T-helper 1 cell treated with Interleukin-12 subunit alpha and Interleukin-12 subunit beta and Interleukin-4 antibody, amounts not matched to agents 30 μg/mL and 1 μg/mL, for 36 hours (primary cell): ENCODE results near the gene CDC6.

Source experiments
- H3K27ac Mint-ChIP-seq: one replicate; pipeline ENCODE4 v1.8.0; 2021; ENCODE audit warnings: mild to moderate bottlenecking, mixed read lengths
- H3K27me3 Mint-ChIP-seq: one replicate; pipeline ENCODE4 v1.8.0; 2021; ENCODE audit warnings: low read depth, mixed read lengths
- H3K36me3 Mint-ChIP-seq: one replicate; pipeline ENCODE4 v1.8.0; 2021; ENCODE audit warnings: low read depth, mixed read lengths
- H3K4me1 Mint-ChIP-seq: one replicate; pipeline ENCODE4 v1.8.0; 2021; ENCODE audit warnings: low read depth, mixed read lengths
- H3K4me3 Mint-ChIP-seq: one replicate; pipeline ENCODE4 v1.8.0; 2021; ENCODE audit warnings: mild to moderate bottlenecking, moderate library complexity, mixed read lengths
- H3K9me3 Mint-ChIP-seq: one replicate; pipeline ENCODE4 v1.8.0; 2021; ENCODE audit warnings: mixed read lengths

Gene CDC6

GRCh38 chr17:40329839-40330794, 42.4 kb downstream of the CDC6 start:
- H3K9me3 Mint-ChIP-seq, result no peaks in the 10 kb centered on the region
- no peaks in the 10 kb centered on the region for H3K27me3 Mint-ChIP-seq
- H3K4me1 Mint-ChIP-seq, result peaks cover 77% of the 10 kb centered on the region
- peak overlapping the region; percentile 59 for H3K4me3 Mint-ChIP-seq
- H3K27ac Mint-ChIP-seq, result peak overlapping the region; percentile 74
- peaks cover 30% of the 10 kb centered on the region for H3K36me3 Mint-ChIP-seq

GRCh38 chr17:40330850-40331470, 43.3 kb downstream of the CDC6 start:
- H3K4me1 Mint-ChIP-seq, result peaks cover 70% of the 10 kb centered on the region
- H3K27me3 Mint-ChIP-seq, result no peaks in the 10 kb centered on the region
- H3K36me3 Mint-ChIP-seq, result peaks cover 32% of the 10 kb centered on the region
- peak overlapping the region; percentile 55 for H3K4me3 Mint-ChIP-seq
- peak overlapping the region; percentile 75 for H3K27ac Mint-ChIP-seq
- no peaks in the 10 kb centered on the region for H3K9me3 Mint-ChIP-seq

GRCh38 chr17:40331743-40332641, 44.3 kb downstream of the CDC6 start:
- H3K27ac Mint-ChIP-seq, result peak overlapping the region; percentile 75
- peak overlapping the region; percentile 55 for H3K4me3 Mint-ChIP-seq
- H3K4me1 Mint-ChIP-seq, result peaks cover 64% of the 10 kb centered on the region
- H3K27me3 Mint-ChIP-seq, result no peaks in the 10 kb centered on the region
- no peaks in the 10 kb centered on the region for H3K9me3 Mint-ChIP-seq
- peaks cover 32% of the 10 kb centered on the region for H3K36me3 Mint-ChIP-seq

GRCh38 chr17:40333781-40334448, 46.2 kb downstream of the CDC6 start:
- H3K4me3 Mint-ChIP-seq, result peak overlapping the region; percentile 69
- peaks cover 37% of the 10 kb centered on the region for H3K36me3 Mint-ChIP-seq

GRCh38 chr17:40335620-40336019, 47.9 kb downstream of the CDC6 start:
- H3K9me3 Mint-ChIP-seq, result no peaks in the 10 kb centered on the region
- H3K27ac Mint-ChIP-seq, result no peak overlapping the region
- no peak overlapping the region for H3K4me3 Mint-ChIP-seq
- peaks cover 63% of the 10 kb centered on the region for H3K4me1 Mint-ChIP-seq
- peaks cover 44% of the 10 kb centered on the region for H3K36me3 Mint-ChIP-seq
- H3K27me3 Mint-ChIP-seq, result no peaks in the 10 kb centered on the region

More at GRCh38 chr17:40333781-40334448, 46.2 kb downstream of the CDC6 start:
- H3K9me3 Mint-ChIP-seq, result no peaks in the 10 kb centered on the region
- H3K27ac Mint-ChIP-seq, result peak overlapping the region; percentile 63
- H3K4me1 Mint-ChIP-seq, result peaks cover 61% of the 10 kb centered on the region
- no peaks in the 10 kb centered on the region for H3K27me3 Mint-ChIP-seq

- Mint-ChIP-seq H3K9me3 (no peaks in the 10 kb centered on the region), H3K36me3 (peaks cover 39% of the 10 kb centered on the region), H3K27ac (peak overlapping the region; percentile 39), H3K27me3 (no peaks in the 10 kb centered on the region), H3K4me1 (peaks cover 58% of the 10 kb centered on the region), H3K4me3 (no peak overlapping the region)
Measured at GRCh38 chr17:40337351-40337750, 49.7 kb downstream of the CDC6 start.

- H3K4me3 Mint-ChIP-seq, result no peak overlapping the region
- H3K36me3 Mint-ChIP-seq, result peaks cover 35% of the 10 kb centered on the region
- peaks cover 53% of the 10 kb centered on the region for H3K4me1 Mint-ChIP-seq
- peak overlapping the region; percentile 39 for H3K27ac Mint-ChIP-seq
- peaks cover 4% of the 10 kb centered on the region for H3K27me3 Mint-ChIP-seq
- H3K9me3 Mint-ChIP-seq, result no peaks in the 10 kb centered on the region
Measured at GRCh38 chr17:40338058-40338457, 50.4 kb downstream of the CDC6 start.

GRCh38 chr17:40338941-40339649, 51.4 kb downstream of the CDC6 start:
- Mint-ChIP-seq H3K36me3 (peaks cover 26% of the 10 kb centered on the region), H3K27ac (peak overlapping the region; percentile 31), H3K9me3 (no peaks in the 10 kb centered on the region), H3K27me3 (peaks cover 8% of the 10 kb centered on the region), H3K4me1 (peaks cover 50% of the 10 kb centered on the region), H3K4me3 (no peak overlapping the region)

GRCh38 chr17:40340327-40340726, 52.6 kb downstream of the CDC6 start:
- Mint-ChIP-seq H3K9me3 (no peaks in the 10 kb centered on the region), H3K27me3 (peaks cover 8% of the 10 kb centered on the region), H3K27ac (peak overlapping the region; percentile 8), H3K36me3 (peaks cover 18% of the 10 kb centered on the region), H3K4me1 (peaks cover 46% of the 10 kb centered on the region), H3K4me3 (no peak overlapping the region)

- Mint-ChIP-seq H3K27ac (peak overlapping the region; percentile 84), H3K4me1 (peaks cover 49% of the 10 kb centered on the region), H3K27me3 (peaks cover 8% of the 10 kb centered on the region), H3K9me3 (no peaks in the 10 kb centered on the region), H3K36me3 (peaks cover 18% of the 10 kb centered on the region), H3K4me3 (peak overlapping the region; percentile 78)
Measured at GRCh38 chr17:40340880-40341807, 53.5 kb downstream of the CDC6 start.

GRCh38 chr17:40341808-40342503, 54.3 kb downstream of the CDC6 start:
- peaks cover 18% of the 10 kb centered on the region for H3K36me3 Mint-ChIP-seq
- H3K4me3 Mint-ChIP-seq, result peak overlapping the region; percentile 59
- peak overlapping the region; percentile 31 for H3K27ac Mint-ChIP-seq
- H3K27me3 Mint-ChIP-seq, result peaks cover 8% of the 10 kb centered on the region
- H3K4me1 Mint-ChIP-seq, result peaks cover 47% of the 10 kb centered on the region
- H3K9me3 Mint-ChIP-seq, result no peaks in the 10 kb centered on the region
